ENCODE results near the gene FAM131C. TPM values are rescaled to one million over a fixed set of nuclear protein-coding genes. Genes with fewer than 3 reads are reported as not detected.

Gene FAM131C
- total and polyA plus RNA-seq, 8 donors = 0.31 to 13.5 (median 1.7) TPM

DNA sequence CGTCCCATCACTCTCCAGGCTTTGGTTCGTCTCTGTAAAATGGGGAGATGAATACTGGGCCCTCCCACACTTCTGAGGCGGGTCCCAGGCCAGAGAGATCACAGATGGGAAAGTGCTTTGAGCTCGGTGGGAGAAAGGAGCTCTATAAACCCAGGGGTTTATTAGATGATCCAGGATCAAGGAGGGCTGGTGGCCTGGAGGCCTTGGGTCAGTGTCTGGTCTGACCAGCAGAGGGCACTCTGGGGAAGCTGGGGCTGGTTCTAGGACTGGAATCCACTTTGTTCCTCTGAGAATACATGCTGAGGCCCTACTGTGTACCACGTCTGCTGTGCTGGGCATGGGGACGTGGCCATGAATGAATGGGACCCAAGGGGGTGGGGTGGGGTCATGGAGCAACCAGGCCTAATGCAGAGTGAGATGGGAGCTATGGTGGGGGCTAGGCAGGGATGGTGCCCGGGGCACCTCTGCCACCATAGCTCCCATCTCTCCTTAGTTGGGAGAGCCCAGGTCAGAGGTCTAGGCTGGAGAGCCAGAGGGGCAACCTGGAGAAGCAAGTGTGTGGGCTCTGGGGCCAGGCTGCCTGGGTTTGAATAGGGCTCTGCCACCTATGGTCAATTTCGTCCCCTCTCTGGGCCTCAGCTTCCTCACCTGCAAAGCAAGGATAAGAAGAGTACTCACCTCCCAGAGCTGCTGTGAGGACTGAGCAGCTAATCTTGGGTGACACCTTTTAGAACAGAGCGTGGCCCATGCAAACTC, 9.0 kb upstream of the FAM131C start:
- intact Hi-C loops (cut with DNase I) = loop anchor here in 1 of 3 donors (2.0 kb wide), 1 partner anchor 106 kb away; no protein-coding TSS in a partner anchor
- H3K36me3 ChIP-seq = no peaks in the 10 kb centered on the region
- peak in 4 of 6 donors; percentile 76 to 86 (median 80) for DNase-seq
- peak; percentile 42 to 75 (median 69) for ATAC-seq
- no peaks in the 10 kb centered on the region for H3K27me3 ChIP-seq
- no peaks in the 10 kb centered on the region for H3K9me3 ChIP-seq
- no peak overlapping the region for H3K27ac ChIP-seq
- TF ChIP-seq, protein P1, sequence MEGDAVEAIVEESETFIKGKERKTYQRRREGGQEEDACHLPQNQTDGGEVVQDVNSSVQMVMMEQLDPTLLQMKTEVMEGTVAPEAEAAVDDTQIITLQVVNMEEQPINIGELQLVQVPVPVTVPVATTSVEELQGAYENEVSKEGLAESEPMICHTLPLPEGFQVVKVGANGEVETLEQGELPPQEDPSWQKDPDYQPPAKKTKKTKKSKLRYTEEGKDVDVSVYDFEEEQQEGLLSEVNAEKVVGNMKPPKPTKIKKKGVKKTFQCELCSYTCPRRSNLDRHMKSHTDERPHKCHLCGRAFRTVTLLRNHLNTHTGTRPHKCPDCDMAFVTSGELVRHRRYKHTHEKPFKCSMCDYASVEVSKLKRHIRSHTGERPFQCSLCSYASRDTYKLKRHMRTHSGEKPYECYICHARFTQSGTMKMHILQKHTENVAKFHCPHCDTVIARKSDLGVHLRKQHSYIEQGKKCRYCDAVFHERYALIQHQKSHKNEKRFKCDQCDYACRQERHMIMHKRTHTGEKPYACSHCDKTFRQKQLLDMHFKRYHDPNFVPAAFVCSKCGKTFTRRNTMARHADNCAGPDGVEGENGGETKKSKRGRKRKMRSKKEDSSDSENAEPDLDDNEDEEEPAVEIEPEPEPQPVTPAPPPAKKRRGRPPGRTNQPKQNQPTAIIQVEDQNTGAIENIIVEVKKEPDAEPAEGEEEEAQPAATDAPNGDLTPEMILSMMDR (IDR thresholded peaks at IDR 0.05) = peak; percentile 82 to 90 (median 86)
- H3K4me3 ChIP-seq = no peak overlapping the region
- no peaks in the 10 kb centered on the region for H3K4me1 ChIP-seq
- WGBS, 2 donors = 60 to 70% methylated on average over 9 of the region's 9 CpGs
- FAIRE-seq = no peak

DNA sequence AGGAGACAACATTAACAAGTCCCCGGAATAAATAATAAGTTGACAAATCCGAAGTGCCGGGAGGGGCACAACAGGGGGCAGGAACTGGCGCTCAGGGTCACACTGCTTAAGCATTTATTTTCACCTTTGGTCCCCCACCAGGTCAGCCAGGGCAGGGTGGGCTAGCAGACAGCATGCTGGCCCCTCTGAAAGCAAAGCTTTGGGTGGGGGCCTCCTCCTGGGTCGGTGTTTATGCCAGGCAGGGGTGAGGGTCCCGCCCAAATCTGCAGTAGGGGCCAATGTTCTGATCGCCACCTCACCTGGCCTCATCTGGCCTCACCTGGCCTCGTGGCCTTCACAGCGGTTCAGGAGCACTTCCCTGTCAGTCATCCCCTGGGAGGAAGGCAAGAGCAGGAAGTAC, 8.2 kb upstream of the FAM131C start:
- no peaks in the 10 kb centered on the region for H3K4me1 ChIP-seq
- H3K4me3 ChIP-seq = no peak overlapping the region
- H3K36me3 ChIP-seq = no peaks in the 10 kb centered on the region
- TF ChIP-seq, protein P1 (IDR thresholded peaks at IDR 0.05) = no peak
- 75 to 78% methylated on average over 9 of the region's 9 CpGs for WGBS, 2 donors
- intact Hi-C loops (cut with DNase I) = loop anchor here in 2 of 3 donors (2.0 kb wide), 2 partner anchors 107 to 109 kb away; no protein-coding TSS in a partner anchor
- DNase-seq (no peak), FAIRE-seq (no peak), ATAC-seq (no peak)
- H3K27me3 ChIP-seq = no peaks in the 10 kb centered on the region
- H3K27ac ChIP-seq = no peak overlapping the region
- H3K9me3 ChIP-seq = no peaks in the 10 kb centered on the region

DNA sequence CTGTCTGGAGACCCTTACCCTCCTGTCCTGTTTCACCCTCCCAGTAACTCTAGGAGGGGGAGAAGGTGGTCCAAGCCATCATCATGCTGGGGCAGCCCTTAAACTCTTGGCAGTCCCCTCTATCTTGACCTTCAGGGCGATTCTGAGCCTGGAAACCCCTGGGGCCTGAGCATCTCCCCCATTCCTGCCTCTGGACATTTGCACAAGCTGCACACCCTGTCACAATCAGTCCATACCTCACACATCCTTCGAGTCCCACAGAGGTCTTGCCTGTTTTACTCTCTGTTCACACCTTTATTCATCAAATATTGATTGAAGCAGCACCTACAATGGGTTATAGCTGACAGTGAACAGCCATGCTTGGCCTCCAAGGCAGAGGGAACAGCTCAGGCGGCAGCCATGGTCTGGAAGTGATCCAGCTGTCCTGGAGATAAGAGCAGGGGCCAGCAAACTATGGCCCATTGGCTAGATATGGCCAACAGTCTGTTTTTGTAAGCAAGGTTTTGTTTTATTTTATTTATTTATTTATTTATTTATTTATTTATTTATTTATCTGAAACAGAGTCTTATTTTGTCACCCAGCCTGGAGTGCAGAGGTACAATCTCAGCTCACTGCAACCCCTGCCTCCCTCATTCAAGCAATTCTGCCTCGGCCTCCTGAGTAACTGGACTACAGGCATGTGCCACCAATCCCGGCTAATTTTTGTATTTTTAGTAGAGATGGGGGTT, 7.1 kb upstream of the FAM131C start:
- Histone ChIP-seq H3K27me3 (no peaks in the 10 kb centered on the region), H3K36me3 (no peaks in the 10 kb centered on the region), H3K4me1 (no peaks in the 10 kb centered on the region), H3K4me3 (no peak overlapping the region), H3K27ac (no peak overlapping the region), H3K9me3 (no peaks in the 10 kb centered on the region)
- intact Hi-C loops (cut with DNase I) = loop anchor here in 1 of 3 donors (2.0 kb wide), 1 partner anchor 110 kb away; no protein-coding TSS in a partner anchor
- WGBS, 2 donors = 63 to 66% methylated on average over 5 of the region's 5 CpGs
- ATAC-seq (peak in 1 of 4 donors; percentile 36), FAIRE-seq (no peak), DNase-seq (peak in 2 of 6 donors; percentile 48 to 72)
- TF ChIP-seq, protein P1 (IDR thresholded peaks at IDR 0.05) = no peak

DNA sequence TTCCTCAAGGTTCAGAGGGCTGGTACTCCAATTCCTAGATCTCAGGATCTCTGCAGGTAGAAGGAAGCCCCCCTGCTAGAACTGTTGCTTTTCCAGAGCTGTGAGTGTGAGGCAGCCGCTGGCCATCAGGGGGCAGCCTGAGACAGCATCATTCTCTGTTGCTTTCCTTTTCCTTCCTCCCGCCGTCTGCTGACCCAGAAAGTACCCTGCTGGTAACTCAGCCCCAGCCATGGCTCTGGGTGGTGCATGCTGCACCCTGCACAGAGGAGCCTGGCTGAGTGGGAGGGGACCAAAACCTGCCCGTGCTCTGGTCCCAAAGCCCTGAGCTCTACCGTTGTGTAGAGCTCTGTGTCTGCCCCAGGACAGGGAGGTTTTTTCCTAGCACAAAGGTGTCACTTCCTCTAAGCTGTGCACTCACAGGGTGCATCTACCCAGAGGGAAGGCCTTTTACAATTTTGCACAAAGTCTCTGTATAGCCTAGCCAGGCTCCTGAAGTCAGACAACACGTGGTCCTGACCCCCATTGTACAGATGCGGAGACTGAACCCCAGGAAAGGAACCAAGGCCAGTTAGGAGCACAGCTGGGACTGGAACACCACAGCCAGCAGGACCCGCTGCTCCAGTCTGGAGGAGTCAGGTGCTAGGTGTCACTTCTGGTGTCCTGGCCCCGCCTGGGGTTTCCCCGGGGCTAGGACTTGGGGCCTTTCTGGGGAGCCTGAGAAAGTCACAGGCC, 5.6 kb upstream of the FAM131C start:
- 30 to 33% methylated on average over 10 of the region's 10 CpGs for WGBS, 2 donors
- H3K4me3 ChIP-seq = no peak overlapping the region
- no peaks in the 10 kb centered on the region for H3K9me3 ChIP-seq
- no peaks in the 10 kb centered on the region for H3K27me3 ChIP-seq
- no peak for FAIRE-seq
- ATAC-seq = peak; percentile 65 to 87 (median 83)
- no peak overlapping the region for H3K27ac ChIP-seq
- no peaks in the 10 kb centered on the region for H3K36me3 ChIP-seq
- H3K4me1 ChIP-seq = no peaks in the 10 kb centered on the region
- TF ChIP-seq, protein P1 (IDR thresholded peaks at IDR 0.05) = peak; percentile 69 to 86 (median 82)
- intact Hi-C loops (cut with DNase I) = loop anchor here (5.0 to 10.0 kb wide), 3 partner anchors 113 to 283 kb away; no protein-coding TSS in a partner anchor
- DNase-seq = peak; percentile 72 to 86 (median 80)
